Activated T-helper 1 cell treated with Interleukin-2 at 50 U/mL for 16 hours (primary cell): ENCODE results near the gene RPS16.

Source experiments
- DNase-seq: peaks from one replicate; pipeline ENCODE4 v3.0.0-alpha.2; 2020; ENCODE audit warnings: low read depth

Gene RPS16

GRCh38 chr19:39388657-39389056, 47.1 kb downstream of the RPS16 start:
- no peak for DNase-seq

DNA sequence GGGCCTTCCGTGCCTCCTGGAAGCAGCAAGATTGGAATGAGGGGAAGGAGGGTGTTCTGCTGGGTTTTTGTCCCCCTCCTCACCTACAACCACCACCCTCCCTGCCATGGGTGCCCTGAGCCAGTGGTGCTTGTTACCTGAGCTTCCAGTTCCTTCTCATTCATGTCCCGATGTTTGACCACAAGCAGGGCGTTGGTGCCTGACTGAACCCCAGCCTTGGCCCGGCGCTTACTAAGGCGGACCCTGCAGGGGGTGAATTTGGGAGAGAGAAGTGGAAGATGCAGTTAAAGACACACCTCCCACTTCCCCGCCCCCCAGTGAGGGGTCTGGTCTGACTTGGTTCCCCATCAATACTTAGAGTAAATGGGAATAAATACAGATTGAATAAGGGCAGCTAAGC, 49.2 kb downstream of the RPS16 start:
- no peak for DNase-seq

- DNase-seq, result no peak
These were observed 49.9 kb downstream of the RPS16 start for GRCh38 chr19:39385629-39386411.

DNA sequence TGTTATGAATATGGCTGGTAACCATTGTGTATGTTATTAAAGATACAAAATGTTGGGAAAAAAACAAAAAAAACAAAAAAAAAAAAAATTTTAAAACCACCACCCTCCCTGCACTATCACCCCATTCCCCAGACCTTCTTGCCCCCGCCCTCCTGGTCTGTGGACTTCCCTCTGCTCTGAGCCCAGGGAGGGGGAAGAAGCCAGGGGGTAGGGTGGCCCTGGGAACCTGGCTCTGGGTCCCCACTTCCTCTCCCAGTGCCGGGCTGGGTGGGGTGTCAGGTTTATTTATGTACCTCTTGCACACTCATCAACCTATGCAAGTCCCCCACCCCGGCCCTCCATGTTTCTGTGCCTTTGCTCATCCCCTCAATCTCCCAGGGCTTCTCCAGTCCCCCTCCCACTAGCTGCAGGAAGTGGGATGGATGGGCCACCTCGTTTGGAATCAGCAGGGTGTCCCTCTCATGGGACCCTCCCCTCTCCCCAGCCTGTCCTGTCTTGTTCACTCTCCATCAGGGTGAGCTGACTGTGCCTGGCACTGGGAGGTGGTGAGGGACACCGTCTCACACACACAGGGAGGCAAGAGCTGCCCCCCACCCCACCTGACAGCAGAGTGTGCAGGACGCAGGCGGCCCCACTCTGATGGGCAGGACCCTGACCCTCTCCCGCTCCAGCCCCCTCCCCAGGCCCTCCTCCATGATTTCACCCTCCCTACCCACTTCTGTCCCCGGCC, 50.7 kb downstream of the RPS16 start:
- no peak for DNase-seq
